22Rv1 (cell line): ENCODE measurements around the gene LGALS7B.
"Not testable (repeated sequence)": the region's sequence is repeated elsewhere in the genome, so short reads cannot be mapped to it uniquely, and the experiment has no call there.

Experiments used
- H3K27ac ChIP-seq: fragments of 450-650 bp; 2 replicates; pipeline ENCODE4 v1.5.1; 2017
- CTCF ChIP-seq: fragments of 450-650 bp; IDR thresholded peaks from 2 replicates; pipeline ENCODE4 v1.5.1; 2017; ENCODE audit warnings: mild to moderate bottlenecking
- ZFX ChIP-seq: fragments of 450-650 bp; IDR thresholded peaks from 2 replicates; pipeline ENCODE4 v1.6.1; 2017; ENCODE audit warnings: antibody characterized with exemption, borderline replicate concordance

The LGALS7B gene

DNA sequence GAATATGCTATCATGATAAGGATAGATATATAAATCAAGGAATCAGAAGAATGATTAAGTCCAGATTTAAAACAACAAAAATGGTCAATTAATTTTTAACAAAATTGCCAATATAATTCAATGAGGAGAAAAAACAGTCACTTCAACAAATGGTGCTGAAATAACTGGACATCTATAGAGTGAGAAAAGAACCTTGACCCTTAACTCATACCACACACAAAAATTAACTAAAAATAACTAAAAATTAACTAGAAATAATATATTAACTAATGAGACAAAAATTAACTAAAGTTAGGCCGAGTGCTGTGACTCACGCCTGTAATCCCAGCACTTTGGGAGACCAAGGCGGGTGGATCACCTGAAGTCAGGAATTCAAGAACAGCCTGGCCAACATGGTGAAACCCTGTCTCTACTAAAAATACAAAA, 25.2 kb upstream of the LGALS7B start:
- no peak for TF ChIP-seq CTCF
- no peak for TF ChIP-seq ZFX
- no peak overlapping the region for H3K27ac ChIP-seq

DNA sequence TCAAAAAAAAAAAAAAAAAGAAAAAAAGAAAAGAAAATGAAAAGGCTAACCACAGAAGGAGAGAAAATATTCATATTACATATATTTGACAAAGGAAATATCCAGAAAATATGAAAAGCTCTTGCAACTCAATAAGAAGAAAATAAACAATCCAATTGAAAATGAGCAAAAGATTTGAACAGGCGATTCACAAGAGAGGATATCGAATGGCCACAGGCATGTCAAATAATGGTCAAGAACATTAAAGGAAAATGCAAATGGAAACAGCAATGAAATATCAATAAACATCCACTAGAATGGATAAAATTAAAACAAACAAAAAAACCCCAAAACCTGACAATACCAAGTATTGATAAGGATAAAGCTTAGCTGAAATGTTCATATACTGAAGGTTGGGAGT, 23.8 kb upstream of the LGALS7B start:
- no peak overlapping the region for H3K27ac ChIP-seq
- no peak for TF ChIP-seq ZFX

DNA sequence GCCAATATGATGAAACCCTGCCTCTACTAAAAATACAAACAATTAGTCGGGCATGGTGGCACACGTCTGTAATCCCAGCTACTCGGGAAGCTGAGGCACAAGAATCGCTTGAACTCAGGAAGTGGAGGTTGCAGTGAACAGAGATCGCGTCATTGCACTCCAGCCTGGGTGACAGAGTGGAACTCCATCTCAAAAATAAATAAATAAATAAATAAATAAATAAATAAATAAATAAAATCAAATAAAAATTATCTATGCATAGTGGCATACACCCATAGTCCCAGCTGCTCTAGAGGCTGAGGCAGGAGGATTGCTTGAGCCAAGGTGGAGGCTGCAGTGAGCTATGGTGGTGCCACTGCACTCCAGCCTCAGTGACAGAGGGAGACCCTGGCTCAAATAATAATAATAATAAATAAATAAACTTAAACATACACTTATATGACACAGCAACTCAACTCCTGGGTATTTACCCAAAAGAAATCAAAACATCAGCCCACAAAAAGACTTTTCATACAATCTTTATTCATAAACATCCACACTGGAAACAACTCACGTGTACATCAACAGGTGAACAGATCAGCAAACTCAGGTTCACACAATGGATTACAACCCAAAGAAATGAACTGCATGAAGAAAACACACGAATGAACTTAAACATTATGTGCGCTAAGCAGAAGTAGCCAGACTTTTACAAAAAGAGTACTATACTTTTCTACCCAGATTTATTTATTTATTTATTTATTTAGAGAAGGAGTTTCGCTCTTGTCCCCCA, 22.5 kb upstream of the LGALS7B start:
- no peak overlapping the region for H3K27ac ChIP-seq
- TF ChIP-seq ZFX (no peak), CTCF (no peak)

- TF ChIP-seq CTCF (peak; percentile 34), ZFX (no peak)
- no peak overlapping the region for H3K27ac ChIP-seq
Observed at GRCh38 chr19:38769635-38770211, 19.3 kb upstream of the LGALS7B start.

DNA sequence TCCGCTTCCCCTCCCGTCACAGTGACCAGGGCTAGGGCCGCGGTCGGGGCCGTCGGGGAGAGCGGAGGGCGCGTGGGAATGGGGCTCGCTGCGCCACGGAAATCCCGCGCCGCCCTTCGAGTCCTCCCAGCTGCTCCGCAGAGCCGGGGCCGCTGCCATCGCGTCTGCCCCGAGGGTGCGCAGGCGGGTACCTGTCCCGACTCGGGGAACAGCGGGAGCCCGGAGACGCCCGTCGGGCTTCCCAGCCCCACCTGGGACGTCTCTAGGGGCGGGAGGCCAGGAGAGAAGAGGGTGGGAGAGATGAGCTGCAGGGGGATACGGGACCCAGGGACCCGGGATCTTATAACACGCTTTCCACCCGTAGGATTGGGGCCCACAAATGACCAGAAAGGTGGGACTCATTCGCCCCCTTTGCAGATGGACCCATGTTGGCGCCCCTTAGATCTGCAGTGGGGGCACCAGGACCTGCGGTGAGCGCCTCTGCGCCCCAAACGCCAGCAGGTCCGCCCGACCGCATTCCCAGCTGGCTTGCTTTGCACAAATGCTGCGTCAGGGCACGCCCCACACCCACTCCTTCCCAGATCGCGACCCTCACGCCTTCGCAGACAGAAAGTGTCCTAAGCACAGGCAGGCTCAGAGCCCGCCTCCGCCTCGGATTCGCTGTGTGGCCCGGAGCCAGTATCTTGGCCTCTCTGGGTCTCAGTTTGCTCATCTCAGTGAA, 18.6 kb upstream of the LGALS7B start:
- H3K27ac ChIP-seq: not testable (repeated sequence)

- H3K27ac ChIP-seq: not testable (repeated sequence)
Observed at GRCh38 chr19:38770949-38771275, 18.1 kb upstream of the LGALS7B start.

- not testable (repeated sequence) for H3K27ac ChIP-seq
Observed at GRCh38 chr19:38771569-38771968, 17.4 kb upstream of the LGALS7B start.

DNA sequence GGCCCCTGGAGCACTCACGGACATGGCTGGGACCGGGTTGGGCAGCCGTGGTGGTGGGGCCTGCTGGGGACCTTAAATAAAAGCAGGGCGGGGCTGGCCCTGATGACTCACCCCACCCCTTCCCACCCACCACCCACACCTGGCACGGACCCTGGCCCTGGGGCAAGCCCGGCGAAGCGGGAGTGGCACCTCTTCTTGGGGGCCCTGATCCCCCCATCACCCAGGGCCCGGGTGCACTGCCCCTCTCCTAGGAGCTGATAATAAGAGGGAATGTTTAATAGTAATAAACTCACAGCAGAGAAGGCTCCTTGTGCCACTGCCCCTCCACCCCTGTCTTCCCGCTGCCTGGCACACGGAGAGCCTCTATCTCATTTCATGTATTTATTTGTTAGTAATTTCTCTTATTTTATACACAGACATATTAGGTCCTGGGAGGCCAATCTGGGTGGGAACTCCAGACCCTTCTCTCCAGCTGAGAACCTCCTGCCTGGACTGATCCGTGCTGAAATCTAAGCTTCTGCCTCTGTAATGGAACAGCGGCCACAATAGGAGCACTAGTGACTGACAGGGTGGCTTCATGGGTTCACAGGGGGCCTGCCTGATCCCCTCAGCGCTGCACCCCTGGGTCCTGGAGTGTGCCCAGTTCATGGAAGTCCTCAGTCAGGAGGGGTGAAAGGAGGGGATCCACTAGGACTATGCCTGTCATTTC, 15.4 kb upstream of the LGALS7B start, which contains the start of gene LGALS7:
LGALS7 (minus strand) TSS at position 49 of the 709 bp plus-strand sequence; CDS start at position 24, 25 bp downstream.
- no peak within 1 kb of the TSS for H3K27ac ChIP-seq

More for the DNA sequence above, 15.4 kb upstream of the LGALS7B start, which contains the start of gene LGALS7:
- TF ChIP-seq CTCF: no peak
- TF ChIP-seq ZFX: no peak
